Peyer's patch (tissue), 4 donors: Measurements from ENCODE around the gene CYBB.

Experiments
- POLR2A ChIP-seq, 2 donors: fragments of 450-650 bp; IDR thresholded peaks; one replicate each; pipeline ENCODE4 v1.5.1; 2017; ENCODE audit warnings: antibody characterized with exemption in 2 of 2, mild to moderate bottlenecking in 2 of 2, moderate library complexity in 2 of 2
- TF ChIP-seq, protein P1 (sequence below), 6 experiments: fragments of 450-650 bp in 4 of 6; fragments of 200-600 bp in 2 of 6; sonication (generic) in 1 of 6; IDR thresholded peaks; one replicate each; pipeline ENCODE4 v1.5.1; 2017 to 2019; ENCODE audit warnings: antibody characterized with exemption in 6 of 6, mild to moderate bottlenecking in 3 of 6, moderate library complexity in 1 of 6

DNA sequence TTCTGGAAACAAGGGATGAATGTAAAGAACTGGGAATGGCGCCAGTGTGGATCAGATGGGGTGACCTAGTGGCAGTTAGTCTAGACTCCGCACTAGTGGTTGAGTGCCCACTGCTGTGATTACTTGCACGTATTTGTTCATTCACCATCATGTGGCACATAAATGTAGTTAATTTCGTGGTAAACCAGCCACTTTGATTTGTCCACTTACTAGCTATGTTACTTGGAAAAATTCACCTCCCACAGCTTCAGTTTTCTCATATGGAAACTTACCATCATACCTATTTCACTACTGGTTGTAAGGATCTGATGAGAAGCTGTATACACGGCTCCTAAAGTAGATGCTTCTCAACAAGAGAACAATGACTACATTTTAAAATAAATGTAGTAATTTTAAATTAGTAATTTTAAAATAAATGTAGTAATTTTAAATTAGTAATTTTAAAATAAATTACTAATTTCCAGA, 67.9 kb downstream of the CYBB start:
- TF ChIP-seq, protein P1, sequence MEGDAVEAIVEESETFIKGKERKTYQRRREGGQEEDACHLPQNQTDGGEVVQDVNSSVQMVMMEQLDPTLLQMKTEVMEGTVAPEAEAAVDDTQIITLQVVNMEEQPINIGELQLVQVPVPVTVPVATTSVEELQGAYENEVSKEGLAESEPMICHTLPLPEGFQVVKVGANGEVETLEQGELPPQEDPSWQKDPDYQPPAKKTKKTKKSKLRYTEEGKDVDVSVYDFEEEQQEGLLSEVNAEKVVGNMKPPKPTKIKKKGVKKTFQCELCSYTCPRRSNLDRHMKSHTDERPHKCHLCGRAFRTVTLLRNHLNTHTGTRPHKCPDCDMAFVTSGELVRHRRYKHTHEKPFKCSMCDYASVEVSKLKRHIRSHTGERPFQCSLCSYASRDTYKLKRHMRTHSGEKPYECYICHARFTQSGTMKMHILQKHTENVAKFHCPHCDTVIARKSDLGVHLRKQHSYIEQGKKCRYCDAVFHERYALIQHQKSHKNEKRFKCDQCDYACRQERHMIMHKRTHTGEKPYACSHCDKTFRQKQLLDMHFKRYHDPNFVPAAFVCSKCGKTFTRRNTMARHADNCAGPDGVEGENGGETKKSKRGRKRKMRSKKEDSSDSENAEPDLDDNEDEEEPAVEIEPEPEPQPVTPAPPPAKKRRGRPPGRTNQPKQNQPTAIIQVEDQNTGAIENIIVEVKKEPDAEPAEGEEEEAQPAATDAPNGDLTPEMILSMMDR (IDR thresholded peaks at IDR 0.05), result no peak
- no peak for TF ChIP-seq POLR2A (IDR thresholded peaks at IDR 0.05)
